ENCODE data around the gene AKAP7. TPM values are rescaled to one million over a fixed set of nuclear protein-coding genes. Genes with fewer than 3 reads are reported as not detected.

The AKAP7 gene
- total RNA-seq, 1 experiment from 2014 or later: 3.1 TPM

- CTCF ChIA-PET: no interaction called here
- DNase-seq (ENCODE audit: low read depth, low spot score): no peak
- Histone ChIP-seq H3K36me3 (ENCODE audit: control insufficient read depth in 1 of 2, insufficient read depth in 2 of 2, low read length in 2 of 2) (no peaks in the 10 kb centered on the region), H3K9me2 (ENCODE audit: insufficient read depth) (no peaks in the 10 kb centered on the region), H3K4me3 (replicated peaks in 1 of 2; ENCODE audit: low read depth in 1 of 2, low read length in 2 of 2) (peak overlapping the region; percentile 58 to 71), H3K4me2 (ENCODE audit: low read length) (peak overlapping the region; percentile 90), H4K20me1 (ENCODE audit: insufficient read depth) (no peaks in the 10 kb centered on the region), H3K4me1 (ENCODE audit: control insufficient read depth in 1 of 2, insufficient read depth in 2 of 2, low read length in 2 of 2) (peaks cover 5 to 15% of the 10 kb centered on the region in 2 experiments; a peak in 3 of 4 replicates), H3K9ac (ENCODE audit: low read length) (peak overlapping the region; percentile 76), H3K9me3 (ENCODE audit: control insufficient read depth in 1 of 2, insufficient read depth in 1 of 2, low read depth in 1 of 2, low read length in 2 of 2) (no peaks in the 10 kb centered on the region), H3K27ac (ENCODE audit: low read depth, low read length) (peak overlapping the region; percentile 67; the same call in 1 of the 2 replicates), H3K27me3 (ENCODE audit: insufficient read depth, low read length) (no peaks in the 10 kb centered on the region), H2AFZ (ENCODE audit: low read depth, low read length, poor library complexity, severe bottlenecking) (peak overlapping the region; percentile 15), H3K79me2 (ENCODE audit: insufficient read depth, low read length) (no peaks in the 10 kb centered on the region)
- TF ChIP-seq CBX3 (IDR thresholded peaks at IDR 0.05; ENCODE audit: low read depth) (no peak), EGR1 (IDR thresholded peaks at IDR 0.05; ENCODE audit: low read depth) (peak; percentile 21; the same call in 1 of the 2 replicates)
- RAD21 ChIA-PET (ENCODE audit: low non-redundant PET in 1 of 2, low total read pairs in 2 of 2, uncharacterized antibody in 2 of 2, unreplicated experiment in 2 of 2): no interaction called here
- POLR2A ChIA-PET: no interaction called here
- no peak for ATAC-seq
- intact Hi-C loops (cut with micrococcal nuclease): no loop called here
- BruUV-seq (replicated peaks): TSS peak; percentile 53
Observed at GRCh38 chr6:131136021-131136786, 937 bp downstream of the AKAP7 start.

GRCh38 chr6:131139599-131139998 lies 4.3 kb downstream of the AKAP7 start:
- Histone ChIP-seq H3K4me1 (ENCODE audit: control insufficient read depth in 1 of 2, insufficient read depth in 2 of 2, low read length in 2 of 2) (peaks cover 3 to 13% of the 10 kb centered on the region in 2 experiments; a peak in 3 of 4 replicates), H3K36me3 (ENCODE audit: control insufficient read depth in 1 of 2, insufficient read depth in 2 of 2, low read length in 2 of 2) (no peaks in the 10 kb centered on the region), H3K9ac (ENCODE audit: low read length) (no peak overlapping the region), H3K4me2 (ENCODE audit: low read length) (no peak overlapping the region), H3K4me3 (replicated peaks in 1 of 2; ENCODE audit: low read depth in 1 of 2, low read length in 2 of 2) (no peak overlapping the region), H3K27ac (ENCODE audit: low read depth, low read length) (no peak overlapping the region), H4K20me1 (ENCODE audit: insufficient read depth) (no peaks in the 10 kb centered on the region), H3K79me2 (ENCODE audit: insufficient read depth, low read length) (no peaks in the 10 kb centered on the region), H3K27me3 (ENCODE audit: insufficient read depth, low read length) (no peaks in the 10 kb centered on the region), H3K9me3 (ENCODE audit: control insufficient read depth in 1 of 2, insufficient read depth in 1 of 2, low read depth in 1 of 2, low read length in 2 of 2) (no peaks in the 10 kb centered on the region), H2AFZ (ENCODE audit: low read depth, low read length, poor library complexity, severe bottlenecking) (no peak overlapping the region), H3K9me2 (ENCODE audit: insufficient read depth) (no peaks in the 10 kb centered on the region)
- no peak for DNase-seq (ENCODE audit: low read depth, low spot score)
- RAD21 ChIA-PET (ENCODE audit: low non-redundant PET in 1 of 2, low total read pairs in 2 of 2, uncharacterized antibody in 2 of 2, unreplicated experiment in 2 of 2): no interaction called here
- POLR2A ChIA-PET: interaction anchor here (0.9 kb wide), 1 partner anchor 20 kb away, joined by 3 read pairs; no protein-coding TSS in a partner anchor
- no peak for ATAC-seq
- CTCF ChIA-PET: no interaction called here
- BruUV-seq (replicated peaks): no TSS peak
- TF ChIP-seq JUND (IDR thresholded peaks at IDR 0.05): no peak
- intact Hi-C loops (cut with micrococcal nuclease): no loop called here
